Caki2 (cell line): ENCODE data around the gene VCAM1. TPM values are rescaled to one million over a fixed set of nuclear protein-coding genes. Genes with fewer than 3 reads are reported as not detected.
"Not testable (repeated sequence)": the region's sequence is repeated elsewhere in the genome, so short reads cannot be mapped to it uniquely, and the experiment has no call there.

ENCODE experiments used
- DNase-seq: peaks from one replicate; pipeline ENCODE4 v3.0.0-alpha.2; 2015; ENCODE audit warnings: low read depth
- in situ Hi-C: cut with HindIII; loops from 2 replicates; pipeline ENCODE4 v1.10.0; 2016; ENCODE audit warnings: low sequenced_read_pairs, low pct_unique_long_range_greater_than_20kb, mixed read lengths
- total RNA-seq: library from RNA; depleted of rRNA; stranded (reverse); fragments of >200 nt; shearing (Covaris generic); gene quantifications from 2 replicates; pipeline ENCODE4 v1.2.3, GENCODE V29; 2014; ENCODE audit warnings: low replicate concordance; rRNA removed

The VCAM1 gene
- total RNA-seq = 0.10 TPM in 1 of 2 replicates, not detected in the other

GRCh38 chr1:100719490-100719889 lies at the start of gene VCAM1:
Gene VCAM1, plus strand, starts transcription at chr1:100719742. Its CDS starts 119 bp downstream, at chr1:100719861.
- in situ Hi-C loops = no loop called here
- no peak for DNase-seq

GRCh38 chr1:100670083-100670482 lies 49.5 kb upstream of the VCAM1 start:
- in situ Hi-C loops = no loop called here

GRCh38 chr1:100671601-100672000 lies 47.9 kb upstream of the VCAM1 start:
- in situ Hi-C loops = no loop called here

More at GRCh38 chr1:100670083-100670482, 49.5 kb upstream of the VCAM1 start:
- DNase-seq = no peak

GRCh38 chr1:100683448-100684349 lies 35.8 kb upstream of the VCAM1 start:
- DNase-seq = no peak

More at GRCh38 chr1:100671601-100672000, 47.9 kb upstream of the VCAM1 start:
- DNase-seq = no peak

GRCh38 chr1:100699744-100700143 lies 19.8 kb upstream of the VCAM1 start:
- DNase-seq = no peak
- in situ Hi-C loops = no loop called here

More at GRCh38 chr1:100683448-100684349, 35.8 kb upstream of the VCAM1 start:
- in situ Hi-C loops = no loop called here

DNA sequence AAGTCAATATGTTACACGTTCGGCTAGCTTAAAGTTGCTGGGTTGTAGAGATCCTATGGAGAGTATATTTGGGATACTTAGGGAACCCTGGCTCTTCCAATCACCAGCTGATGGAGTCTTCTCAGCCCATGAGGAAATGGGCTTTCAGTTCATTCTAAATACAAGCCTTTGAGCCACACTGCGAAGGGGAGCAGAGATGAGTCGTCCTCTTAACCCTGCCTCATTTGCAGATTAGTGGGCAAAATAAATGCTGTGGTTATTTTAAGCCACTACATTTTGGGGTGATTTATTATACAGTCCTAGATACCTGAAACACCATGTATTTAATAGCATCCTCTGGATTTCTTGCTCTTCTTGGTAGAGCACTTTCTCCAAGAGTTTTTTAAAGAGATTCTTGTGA lies 19.0 kb upstream of the VCAM1 start:
- no peak for DNase-seq
- in situ Hi-C loops = no loop called here

- in situ Hi-C loops = no loop called here
- DNase-seq = no peak
These were observed 16.5 kb upstream of the VCAM1 start for GRCh38 chr1:100703052-100703451.

DNA sequence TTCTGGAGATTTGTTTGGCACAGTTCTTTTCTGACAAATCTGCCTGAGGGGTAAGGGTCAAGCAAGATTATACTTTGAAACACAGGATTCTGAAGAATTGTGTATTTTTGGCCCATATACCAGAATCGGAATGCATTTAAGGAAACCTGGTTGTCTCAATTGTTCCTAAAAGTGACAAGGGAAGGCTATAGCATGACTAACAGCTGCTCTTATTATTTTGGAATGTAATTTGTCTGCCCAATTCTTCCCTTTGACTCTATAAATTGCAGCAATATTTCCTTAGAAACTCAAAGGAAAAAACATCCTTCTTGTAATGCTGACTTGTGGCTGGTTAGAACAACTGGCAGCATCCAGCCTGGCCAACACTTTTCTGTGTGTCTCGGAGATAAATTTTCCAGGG lies 15.8 kb upstream of the VCAM1 start:
- no peak for DNase-seq
- in situ Hi-C loops = no loop called here

DNA sequence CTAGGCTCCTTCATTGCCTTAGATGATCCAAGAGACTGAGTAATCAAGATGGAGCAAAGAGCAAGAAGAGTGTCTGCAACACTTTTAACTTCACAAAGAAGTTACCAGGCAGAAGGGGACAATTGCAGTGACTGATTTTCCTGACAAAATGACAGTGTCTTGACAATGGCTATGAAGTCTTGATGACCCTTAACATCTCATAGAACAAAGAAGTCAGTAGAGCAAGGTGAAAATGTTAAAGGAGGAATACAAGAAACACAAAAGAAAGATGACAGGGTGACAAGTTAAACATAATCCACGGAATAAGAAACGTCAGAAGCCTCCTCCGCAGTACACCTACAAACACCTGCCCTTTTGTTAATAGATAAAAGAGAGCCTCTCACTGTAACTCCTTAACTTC lies 15.1 kb upstream of the VCAM1 start:
- DNase-seq = no peak
- in situ Hi-C loops = no loop called here

- no peak for DNase-seq
- in situ Hi-C loops = no loop called here
These were observed 13.2 kb upstream of the VCAM1 start for GRCh38 chr1:100706296-100706695.

- no peak for DNase-seq
- in situ Hi-C loops = no loop called here
These were observed 12.7 kb upstream of the VCAM1 start for GRCh38 chr1:100706856-100707255.

GRCh38 chr1:100708476-100709062 lies 11.0 kb upstream of the VCAM1 start:
- in situ Hi-C loops = no loop called here
- no peak for DNase-seq

- no peak for DNase-seq
- in situ Hi-C loops = no loop called here
These were observed 8.4 kb upstream of the VCAM1 start for GRCh38 chr1:100710906-100711682.

GRCh38 chr1:100713027-100713426 lies 6.5 kb upstream of the VCAM1 start:
- DNase-seq, in situ Hi-C loops: not testable (repeated sequence)

DNA sequence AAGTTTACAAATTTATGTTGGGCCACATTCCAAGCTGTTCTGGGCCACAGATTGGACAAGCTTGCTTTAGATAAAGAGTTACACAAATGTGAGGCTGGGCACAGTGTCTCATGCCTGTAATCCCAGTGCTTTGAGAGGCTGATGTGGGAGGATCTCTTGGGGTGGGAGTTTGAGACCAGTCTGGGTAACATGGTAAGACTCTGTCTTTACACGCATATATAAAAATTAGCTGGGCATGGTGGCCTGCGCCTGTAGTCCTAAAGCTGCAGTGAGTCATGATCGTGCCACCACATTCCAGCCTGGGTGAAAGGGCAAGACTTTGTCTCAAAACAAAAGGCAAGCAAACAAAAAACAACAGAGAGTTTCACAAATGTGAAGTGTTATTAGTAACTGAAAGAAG lies 5.9 kb upstream of the VCAM1 start:
- in situ Hi-C loops = no loop called here
- no peak for DNase-seq

DNA sequence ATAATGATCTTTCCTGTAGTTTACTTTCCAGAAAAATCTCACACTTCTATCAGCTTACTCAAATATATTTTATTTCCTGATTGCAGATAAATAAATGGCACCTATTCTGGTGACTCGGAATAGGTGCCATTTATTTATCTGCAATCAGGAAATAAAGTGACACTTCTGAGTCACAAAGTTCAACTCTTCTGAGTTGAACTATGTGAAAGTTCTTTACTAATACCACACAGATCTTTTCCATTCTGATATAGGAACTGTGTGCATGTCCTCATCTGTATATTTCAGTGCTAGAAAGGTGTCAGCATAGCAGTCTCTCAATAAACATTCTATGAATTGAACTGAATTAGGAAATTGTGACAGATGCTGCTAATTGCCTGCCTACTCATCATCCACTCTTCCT lies 4.9 kb upstream of the VCAM1 start:
- in situ Hi-C loops = no loop called here
- no peak for DNase-seq

GRCh38 chr1:100717218-100717617 lies 2.3 kb upstream of the VCAM1 start:
- in situ Hi-C loops = no loop called here
- DNase-seq = no peak

GRCh38 chr1:100718581-100718980 lies 961 bp upstream of the VCAM1 start:
- no peak for DNase-seq
- in situ Hi-C loops = no loop called here

GRCh38 chr1:100720101-100720500 lies 559 bp downstream of the VCAM1 start:
- in situ Hi-C loops = no loop called here
- no peak for DNase-seq
